HG02623 (cell line): Measurements from ENCODE around the gene STK32B.
"Not testable (repeated sequence)": the region's sequence is repeated elsewhere in the genome, so short reads cannot be mapped to it uniquely, and the experiment has no call there.

Experiments used
- ATAC-seq: cut with Tn5 transposase; IDR thresholded peaks from one replicate; pipeline ENCODE4 v1.9.1; 2021; ENCODE audit warnings: moderate library complexity; ENCODE audit not compliant: unreplicated experiment

The STK32B gene

GRCh38 chr4:5066101-5066500, 14.8 kb downstream of the STK32B start:
- no peak for ATAC-seq

- ATAC-seq = not testable (repeated sequence)
These were observed 15.7 kb downstream of the STK32B start for GRCh38 chr4:5066968-5067367.

- no peak for ATAC-seq
These were observed 16.6 kb downstream of the STK32B start for GRCh38 chr4:5067908-5068307.

- ATAC-seq = no peak
These were observed 18.6 kb downstream of the STK32B start for GRCh38 chr4:5069901-5070300.

- ATAC-seq = no peak
These were observed 21.7 kb downstream of the STK32B start for GRCh38 chr4:5072948-5073347.

GRCh38 chr4:5078009-5078408, 26.7 kb downstream of the STK32B start:
- no peak for ATAC-seq

- ATAC-seq = no peak
These were observed 28.3 kb downstream of the STK32B start for GRCh38 chr4:5079581-5079980.

- ATAC-seq = no peak
These were observed 30.2 kb downstream of the STK32B start for GRCh38 chr4:5081441-5081999.

GRCh38 chr4:5082376-5082775, 31.1 kb downstream of the STK32B start:
- no peak for ATAC-seq

- no peak for ATAC-seq
These were observed 33.7 kb downstream of the STK32B start for GRCh38 chr4:5084911-5085475.

- ATAC-seq = no peak
These were observed 35.3 kb downstream of the STK32B start for GRCh38 chr4:5086535-5086934.

- no peak for ATAC-seq
These were observed 45.0 kb downstream of the STK32B start for GRCh38 chr4:5096261-5096660.

- ATAC-seq = no peak
These were observed 46.9 kb downstream of the STK32B start for GRCh38 chr4:5098176-5098575.

GRCh38 chr4:5100336-5100735, 49.1 kb downstream of the STK32B start:
- no peak for ATAC-seq

GRCh38 chr4:5100986-5101385, 49.7 kb downstream of the STK32B start:
- no peak for ATAC-seq

GRCh38 chr4:5101571-5101970, 50.3 kb downstream of the STK32B start:
- no peak for ATAC-seq

- ATAC-seq = no peak
These were observed 59.6 kb downstream of the STK32B start for GRCh38 chr4:5110901-5111300.

- ATAC-seq = no peak
These were observed 61.2 kb downstream of the STK32B start for GRCh38 chr4:5112333-5113095.

GRCh38 chr4:5114950-5115349, 63.7 kb downstream of the STK32B start:
- no peak for ATAC-seq

GRCh38 chr4:5118091-5118786, 67.0 kb downstream of the STK32B start:
- no peak for ATAC-seq

- ATAC-seq = no peak
These were observed 67.9 kb downstream of the STK32B start for GRCh38 chr4:5118994-5119835.
